K562 (cell line): ENCODE measurements around the gene SH3TC1. TPM values are rescaled to one million over a fixed set of nuclear protein-coding genes. Genes with fewer than 3 reads are reported as not detected.

Experiments used
- ATAC-seq: fragments of 200-7000 bp; cut with Tn5 transposase; 3 replicates; pipeline ENCODE4 v1.9.1; 2020; ENCODE audit warnings: moderate library complexity
- BruUV-seq: library from RNA; stranded (reverse); fragments of 400-500 nt; replicated peaks from 2 replicates; lab custom pipeline; 2021; lab: Mats Ljungman, UMichigan
- CTCF ChIA-PET: fragments of 300-600 bp; formaldehyde crosslinking; extraction: SDS; loops from one replicate; lab custom pipeline; 2021; ENCODE audit warnings: low intra/inter-chr PET ratio; lab: Yijun Ruan, JAX
- POLR2A ChIA-PET: fragments of 300-600, 350-650 bp; sonication (Branson Sonifier 250); formaldehyde crosslinking; extraction: SDS; loops from one replicate; lab custom pipeline; 2021; ENCODE audit warnings: antibody characterized with exemption, inconsistent platforms; lab: Yijun Ruan, JAX
- DNase-seq, 4 experiments: peaks; one replicate each; pipeline versions ENCODE4 v3.0.0 to v3.0.0-alpha.2; 2011 to 2018; ENCODE audit warnings: low spot score in 3 of 4, mixed read lengths in 3 of 4; ENCODE audit errors: extremely low read depth in 1 of 4
- FAIRE-seq: peaks from 2 replicates; lab custom pipeline; 2011; peaks lifted over from hg19 to GRCh38; lab: Jason Lieb, UNC
- H2AFZ ChIP-seq: 2 replicates; pipeline ENCODE4 v1.6.0; 2011; ENCODE audit warnings: low read depth, low read length, control low read depth, inconsistent platforms
- H3K27ac ChIP-seq: fragments of 200-600 bp; 3 replicates; pipeline ENCODE4 v1.8.0; 2011; ENCODE audit warnings: low read depth, mild to moderate bottlenecking, control low read depth, inconsistent platforms, low read length, moderate library complexity, mixed read lengths; ENCODE audit errors: extremely low read depth
- H3K27me3 ChIP-seq, 2 experiments: fragments of 300-600 bp in 1 of 2; 2 replicates in 1 of 2; 3 replicates in 1 of 2; pipeline versions ENCODE4 v1.6.0 to v1.8.0; 2011; ENCODE audit warnings: inconsistent platforms in 2 of 2, low read length in 2 of 2, mild to moderate bottlenecking in 1 of 2, mixed read lengths in 1 of 2, moderate library complexity in 1 of 2; ENCODE audit not compliant: control insufficient read depth in 2 of 2, insufficient read depth in 2 of 2
- H3K36me3 ChIP-seq: fragments of 300-600 bp; 3 replicates; pipeline ENCODE4 v1.8.0; 2011; ENCODE audit warnings: mild to moderate bottlenecking, low read length, inconsistent platforms; ENCODE audit not compliant: control insufficient read depth, insufficient read depth
- H3K4me1 ChIP-seq, 2 experiments: fragments of 200-600 bp in 1 of 2; replicated peaks in 1 of 2; 2 replicates in 1 of 2; 3 replicates in 1 of 2; pipeline versions ENCODE4 v1.5.1 to v1.8.0; 2011; ENCODE audit warnings: inconsistent platforms in 2 of 2, low read length in 2 of 2, mild to moderate bottlenecking in 1 of 2, mixed read lengths in 1 of 2, moderate library complexity in 1 of 2; ENCODE audit not compliant: control insufficient read depth in 2 of 2, insufficient read depth in 2 of 2
- H3K4me2 ChIP-seq: 2 replicates; pipeline ENCODE4 v1.6.1; 2011; ENCODE audit warnings: low read length, control low read depth, inconsistent platforms, mixed read lengths; ENCODE audit not compliant: insufficient read depth
- H3K4me3 ChIP-seq: fragments of 200-600 bp; sonication (generic), shearing (Covaris generic); 2 replicates; pipeline ENCODE4 v1.5.1; 2016; ENCODE audit warnings: control low read depth, inconsistent platforms
- H3K79me2 ChIP-seq: fragments of 200-600 bp; 3 replicates; pipeline ENCODE4 v1.8.0; 2011; ENCODE audit warnings: low read length, inconsistent platforms; ENCODE audit not compliant: control insufficient read depth, insufficient read depth
- H3K9ac ChIP-seq, 2 experiments: 2 replicates each; pipeline versions ENCODE4 v1.6.0 to v1.6.1; 2011; ENCODE audit warnings: low read depth in 2 of 2, low read length in 2 of 2, control low read depth in 1 of 2, inconsistent platforms in 1 of 2, mild to moderate bottlenecking in 1 of 2, mixed read lengths in 1 of 2; ENCODE audit not compliant: insufficient read depth in 1 of 2
- H3K9me1 ChIP-seq: one replicate; pipeline ENCODE4 v1.6.0; 2011; ENCODE audit warnings: inconsistent platforms, mild to moderate bottlenecking, low read length, moderate library complexity; ENCODE audit not compliant: control insufficient read depth, insufficient read depth
- H3K9me3 ChIP-seq: replicated peaks from 2 replicates; pipeline ENCODE4 v1.5.1; 2011; ENCODE audit warnings: low read depth, low read length, inconsistent platforms; ENCODE audit not compliant: control insufficient read depth, insufficient read depth
- H4K20me1 ChIP-seq: replicated peaks from 2 replicates; pipeline ENCODE4 v1.6.1; 2011; ENCODE audit warnings: low read length, inconsistent platforms, mixed read lengths; ENCODE audit not compliant: control insufficient read depth, insufficient read depth
- BRD9 ChIP-seq: fragments of 450-650 bp; IDR thresholded peaks from 2 replicates; pipeline ENCODE4 v1.6.1; 2018; ENCODE audit warnings: low read depth; ENCODE audit not compliant: partially characterized antibody
- CBX8 ChIP-seq: fragments of 200-600 bp; sonication (generic); IDR thresholded peaks from 2 replicates; pipeline ENCODE4 v1.6.1; 2012; ENCODE audit warnings: borderline replicate concordance, mixed run types, low read depth, mild to moderate bottlenecking, moderate library complexity, mixed read lengths, low read length, control low read depth, inconsistent platforms; ENCODE audit not compliant: poor library complexity, severe bottlenecking; ENCODE audit errors: extremely low read depth
- CREBBP ChIP-seq: IDR thresholded peaks from one replicate; pipeline ENCODE4 v1.6.1; 2012; ENCODE audit warnings: low read depth, mild to moderate bottlenecking, control low read depth, inconsistent platforms, low read length
- NFIX ChIP-seq: fragments of 250-450 bp; sonication (Bioruptor Pico); IDR thresholded peaks from 2 replicates; pipeline ENCODE4 v1.4.0; 2020; ENCODE audit warnings: low read depth, mild to moderate bottlenecking, moderate library complexity
- PHF21A ChIP-seq: fragments of 450-650 bp; IDR thresholded peaks from 2 replicates; pipeline ENCODE4 v1.6.1; 2017; ENCODE audit warnings: low read depth, borderline replicate concordance
- PTRF ChIP-seq: fragments of 450-650 bp; IDR thresholded peaks from 2 replicates; pipeline ENCODE4 v1.6.1; 2016; ENCODE audit warnings: mild to moderate bottlenecking, missing genetic modification characterization, missing compliant biosample characterization
- RBFOX2 ChIP-seq: fragments of 200-400 bp; formaldehyde crosslinking; IDR thresholded peaks from 2 replicates; pipeline ENCODE4 v1.6.1; 2017; ENCODE audit warnings: low read depth, mild to moderate bottlenecking, low read length, moderate library complexity
- SIRT6 ChIP-seq: IDR thresholded peaks from one replicate; pipeline ENCODE4 v1.6.1; 2012; ENCODE audit warnings: low read depth, mild to moderate bottlenecking, control low read depth, inconsistent platforms, low read length, moderate library complexity
- SMARCB1 ChIP-seq: IDR thresholded peaks from 2 replicates; pipeline ENCODE4 v1.6.1; 2011; ENCODE audit warnings: improper control_type of control experiment, low read depth; ENCODE audit not compliant: insufficient read length
- ZKSCAN8 ChIP-seq: fragments of 200-800 bp; sonication (Bioruptor generic); IDR thresholded peaks from 2 replicates; pipeline ENCODE4 v1.6.1; 2016; ENCODE audit warnings: missing genetic modification characterization, missing compliant biosample characterization
- WGBS: fragments of 100-300 bp; shearing (Covaris generic); methylation state at CpG from one replicate; pipeline ENCODE4 v1.1.6; 2016; ENCODE audit warnings: low coverage, mixed read lengths; ENCODE audit not compliant: insufficient coverage; ENCODE audit errors: missing lambda C conversion rate; 5-methylcytosine and 5-hydroxymethylcytosine counted together
- in situ Hi-C: fragments of 300-500 bp; cut with MboI; formaldehyde crosslinking; loops from 4 replicates; pipeline ENCODE4 v1.15.0; 2018; ENCODE audit warnings: inconsistent platforms, mixed read lengths
- intact Hi-C: fragments of 100-400 bp; cut with micrococcal nuclease; formaldehyde crosslinking; loops from 2 replicates; pipeline ENCODE4 v1.14.2; 2022
- polyA plus RNA-seq, 8 experiments: library from polyadenylated mRNA; depleted of rRNA in 4 of 8; stranded (reverse) in 5 of 8; unstranded in 3 of 8; fragments of >200 nt; fragmentation: Nextera tagmentation in 2 of 8; fragmentation: Illumina TruSeq in 1 of 8; extraction: Ambion mirVana in 2 of 8; extraction: Trizol in 1 of 8; gene quantifications; 2 replicates each; pipeline versions ENCODE4 v1.2.1 to v1.2.3, GENCODE V29; 2011 to 2014; ENCODE audit warnings: inconsistent platforms in 1 of 8, missing spikeins in 1 of 8
- total RNA-seq, 7 experiments: library from RNA; depleted of rRNA in 6 of 7; stranded (reverse); fragments of >200 nt in 6 of 7; fragmentation: Illumina TruSeq in 2 of 7; extraction: Trizol in 2 of 7; gene quantifications; 2 replicates each; pipeline versions ENCODE4 v1.2.1 to v1.2.3, GENCODE V29; 2011 to 2021; ENCODE audit warnings: low replicate concordance in 1 of 7
- TF ChIP-seq, protein P1 (sequence below): fragments of 250-450 bp; sonication (Bioruptor Pico); IDR thresholded peaks from 2 replicates; pipeline ENCODE4 v1.8.0; 2021; ENCODE audit warnings: moderate library complexity, mild to moderate bottlenecking, inconsistent platforms
- TF ChIP-seq, protein P2 (sequence below): sonication (generic); formaldehyde crosslinking; IDR thresholded peaks from 2 replicates; pipeline ENCODE4 v1.8.0; 2022; ENCODE audit warnings: mild to moderate bottlenecking, missing genetic modification reagents

The SH3TC1 gene
- total and polyA plus RNA-seq, 9 of the 15 experiments (the other 6 are each of a cell fraction or from before 2014, with no cell fraction given): 0.04 to 2.1 (median 0.48) TPM; not detected in 1

GRCh38 chr4:8203817-8204216 lies 4.7 kb downstream of the SH3TC1 start:
- POLR2A ChIA-PET: no interaction called here
- Histone ChIP-seq H3K4me3 (no peak overlapping the region), H3K4me2 (no peak overlapping the region), H3K9me1 (no peaks in the 10 kb centered on the region), H3K27me3 (peaks cover 18 to 67% of the 10 kb centered on the region in 2 experiments; a peak in 4 of 5 replicates), H2AFZ (no peak overlapping the region), H4K20me1 (peaks cover 16% of the 10 kb centered on the region; the same call in 1 of the 2 replicates), H3K9me3 (no peaks in the 10 kb centered on the region), H3K4me1 (peaks cover 16 to 37% of the 10 kb centered on the region in 2 experiments), H3K9ac (no peak overlapping the region; a peak in 1 of 4 replicates), H3K79me2 (no peaks in the 10 kb centered on the region), H3K27ac (no peak overlapping the region), H3K36me3 (no peaks in the 10 kb centered on the region)
- DNase-seq: no peak
- no TSS peak for BruUV-seq
- intact Hi-C loops (no loop called here), in situ Hi-C loops (no loop called here)
- CTCF ChIA-PET: no interaction called here
- FAIRE-seq: no peak
- ATAC-seq: no peak
- 11% methylated on average over 10 of the region's 10 CpGs for WGBS
- TF ChIP-seq, protein P1, sequence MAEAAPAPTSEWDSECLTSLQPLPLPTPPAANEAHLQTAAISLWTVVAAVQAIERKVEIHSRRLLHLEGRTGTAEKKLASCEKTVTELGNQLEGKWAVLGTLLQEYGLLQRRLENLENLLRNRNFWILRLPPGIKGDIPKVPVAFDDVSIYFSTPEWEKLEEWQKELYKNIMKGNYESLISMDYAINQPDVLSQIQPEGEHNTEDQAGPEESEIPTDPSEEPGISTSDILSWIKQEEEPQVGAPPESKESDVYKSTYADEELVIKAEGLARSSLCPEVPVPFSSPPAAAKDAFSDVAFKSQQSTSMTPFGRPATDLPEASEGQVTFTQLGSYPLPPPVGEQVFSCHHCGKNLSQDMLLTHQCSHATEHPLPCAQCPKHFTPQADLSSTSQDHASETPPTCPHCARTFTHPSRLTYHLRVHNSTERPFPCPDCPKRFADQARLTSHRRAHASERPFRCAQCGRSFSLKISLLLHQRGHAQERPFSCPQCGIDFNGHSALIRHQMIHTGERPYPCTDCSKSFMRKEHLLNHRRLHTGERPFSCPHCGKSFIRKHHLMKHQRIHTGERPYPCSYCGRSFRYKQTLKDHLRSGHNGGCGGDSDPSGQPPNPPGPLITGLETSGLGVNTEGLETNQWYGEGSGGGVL (CRISPR knock-in tag): no peak
- TF ChIP-seq PTRF (tag) (no peak), PHF21A (no peak), SMARCB1 (no peak), RBFOX2 (no peak), BRD9 (no peak), CREBBP (no peak), CBX8 (no peak), SIRT6 (no peak), NFIX (CRISPR knock-in tag) (no peak), ZKSCAN8 (CRISPR knock-in tag) (no peak)
- TF ChIP-seq, protein P2, sequence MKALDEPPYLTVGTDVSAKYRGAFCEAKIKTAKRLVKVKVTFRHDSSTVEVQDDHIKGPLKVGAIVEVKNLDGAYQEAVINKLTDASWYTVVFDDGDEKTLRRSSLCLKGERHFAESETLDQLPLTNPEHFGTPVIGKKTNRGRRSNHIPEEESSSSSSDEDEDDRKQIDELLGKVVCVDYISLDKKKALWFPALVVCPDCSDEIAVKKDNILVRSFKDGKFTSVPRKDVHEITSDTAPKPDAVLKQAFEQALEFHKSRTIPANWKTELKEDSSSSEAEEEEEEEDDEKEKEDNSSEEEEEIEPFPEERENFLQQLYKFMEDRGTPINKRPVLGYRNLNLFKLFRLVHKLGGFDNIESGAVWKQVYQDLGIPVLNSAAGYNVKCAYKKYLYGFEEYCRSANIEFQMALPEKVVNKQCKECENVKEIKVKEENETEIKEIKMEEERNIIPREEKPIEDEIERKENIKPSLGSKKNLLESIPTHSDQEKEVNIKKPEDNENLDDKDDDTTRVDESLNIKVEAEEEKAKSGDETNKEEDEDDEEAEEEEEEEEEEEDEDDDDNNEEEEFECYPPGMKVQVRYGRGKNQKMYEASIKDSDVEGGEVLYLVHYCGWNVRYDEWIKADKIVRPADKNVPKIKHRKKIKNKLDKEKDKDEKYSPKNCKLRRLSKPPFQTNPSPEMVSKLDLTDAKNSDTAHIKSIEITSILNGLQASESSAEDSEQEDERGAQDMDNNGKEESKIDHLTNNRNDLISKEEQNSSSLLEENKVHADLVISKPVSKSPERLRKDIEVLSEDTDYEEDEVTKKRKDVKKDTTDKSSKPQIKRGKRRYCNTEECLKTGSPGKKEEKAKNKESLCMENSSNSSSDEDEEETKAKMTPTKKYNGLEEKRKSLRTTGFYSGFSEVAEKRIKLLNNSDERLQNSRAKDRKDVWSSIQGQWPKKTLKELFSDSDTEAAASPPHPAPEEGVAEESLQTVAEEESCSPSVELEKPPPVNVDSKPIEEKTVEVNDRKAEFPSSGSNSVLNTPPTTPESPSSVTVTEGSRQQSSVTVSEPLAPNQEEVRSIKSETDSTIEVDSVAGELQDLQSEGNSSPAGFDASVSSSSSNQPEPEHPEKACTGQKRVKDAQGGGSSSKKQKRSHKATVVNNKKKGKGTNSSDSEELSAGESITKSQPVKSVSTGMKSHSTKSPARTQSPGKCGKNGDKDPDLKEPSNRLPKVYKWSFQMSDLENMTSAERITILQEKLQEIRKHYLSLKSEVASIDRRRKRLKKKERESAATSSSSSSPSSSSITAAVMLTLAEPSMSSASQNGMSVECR: no peak
